SK-N-SH treated with all-trans-retinoic acid at 6 μM for 48 hours (cell line): Measurements from ENCODE around the gene WDR19.

Experiments used
- CSDC2 ChIP-seq: fragments of 250-450 bp; sonication (Bioruptor Pico); IDR thresholded peaks from 2 replicates; pipeline ENCODE4 v1.5.0; 2020; ENCODE audit warnings: mild to moderate bottlenecking, moderate library complexity
- ISL1 ChIP-seq: fragments of 250-450 bp; sonication (Bioruptor Pico); IDR thresholded peaks from 2 replicates; pipeline ENCODE4 v2.1.2; 2022; ENCODE audit warnings: mild to moderate bottlenecking, moderate library complexity
- OSR1 ChIP-seq: fragments of 250-450 bp; sonication (Bioruptor Pico); IDR thresholded peaks from 2 replicates; pipeline ENCODE4 v1.8.0; 2022; ENCODE audit warnings: moderate library complexity, mild to moderate bottlenecking, inconsistent platforms
- PPARA ChIP-seq: fragments of 250-450 bp; sonication (Bioruptor Pico); IDR thresholded peaks from 2 replicates; pipeline ENCODE4 v1.5.0; 2020; ENCODE audit warnings: mild to moderate bottlenecking, borderline replicate concordance
- RARB ChIP-seq: fragments of 250-450 bp; sonication (Bioruptor Pico); IDR thresholded peaks from 2 replicates; pipeline ENCODE4 v1.8.0; 2021; ENCODE audit warnings: mild to moderate bottlenecking, moderate library complexity
- ZC3H10 ChIP-seq: fragments of 250-450 bp; sonication (Bioruptor Pico); IDR thresholded peaks from 2 replicates; pipeline ENCODE4 v1.5.1; 2021; ENCODE audit warnings: mild to moderate bottlenecking, moderate library complexity
- ZFP30 ChIP-seq: fragments of 450-650 bp; formaldehyde crosslinking; IDR thresholded peaks from 2 replicates; pipeline ENCODE4 v1.5.0; 2022; ENCODE audit warnings: mild to moderate bottlenecking, moderate library complexity
- TF ChIP-seq, protein P1 (sequence below): fragments of 250-450 bp; sonication (Bioruptor Pico); IDR thresholded peaks from 2 replicates; pipeline ENCODE4 v1.5.1; 2021; ENCODE audit warnings: mild to moderate bottlenecking, moderate library complexity
- TF ChIP-seq, protein P2 (sequence below): fragments of 250-450 bp; sonication (Bioruptor Pico); IDR thresholded peaks from 2 replicates; pipeline ENCODE4 v1.8.0; 2020; ENCODE audit warnings: mild to moderate bottlenecking, moderate library complexity, borderline replicate concordance
- TF ChIP-seq, protein P3 (sequence below): fragments of 250-450 bp; sonication (Bioruptor Pico); IDR thresholded peaks from 2 replicates; pipeline ENCODE4 v1.5.1; 2020; ENCODE audit warnings: low read depth, mild to moderate bottlenecking, moderate library complexity

DNA sequence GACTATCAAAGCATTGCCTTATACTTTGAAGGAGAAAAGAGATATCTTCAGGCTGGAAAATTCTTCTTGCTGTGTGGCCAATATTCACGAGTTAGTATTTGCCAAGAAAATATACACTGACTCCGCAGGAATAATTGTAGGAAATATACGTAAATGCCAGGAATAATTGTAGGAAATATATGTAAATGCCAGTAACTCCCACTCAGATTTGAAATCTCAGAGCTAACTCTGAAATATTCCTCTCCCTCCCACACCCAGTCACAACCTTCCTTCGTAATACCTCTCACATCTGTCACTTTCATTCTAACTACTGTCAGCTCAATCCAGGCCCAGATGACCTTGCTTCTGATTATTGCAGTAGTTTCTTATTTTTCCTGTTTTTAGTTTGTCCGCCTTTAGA is 73.5 kb downstream of the WDR19 start:
- TF ChIP-seq, protein P1, sequence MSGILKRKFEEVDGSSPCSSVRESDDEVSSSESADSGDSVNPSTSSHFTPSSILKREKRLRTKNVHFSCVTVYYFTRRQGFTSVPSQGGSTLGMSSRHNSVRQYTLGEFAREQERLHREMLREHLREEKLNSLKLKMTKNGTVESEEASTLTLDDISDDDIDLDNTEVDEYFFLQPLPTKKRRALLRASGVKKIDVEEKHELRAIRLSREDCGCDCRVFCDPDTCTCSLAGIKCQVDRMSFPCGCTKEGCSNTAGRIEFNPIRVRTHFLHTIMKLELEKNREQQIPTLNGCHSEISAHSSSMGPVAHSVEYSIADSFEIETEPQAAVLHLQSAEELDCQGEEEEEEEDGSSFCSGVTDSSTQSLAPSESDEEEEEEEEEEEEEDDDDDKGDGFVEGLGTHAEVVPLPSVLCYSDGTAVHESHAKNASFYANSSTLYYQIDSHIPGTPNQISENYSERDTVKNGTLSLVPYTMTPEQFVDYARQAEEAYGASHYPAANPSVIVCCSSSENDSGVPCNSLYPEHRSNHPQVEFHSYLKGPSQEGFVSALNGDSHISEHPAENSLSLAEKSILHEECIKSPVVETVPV (CRISPR knock-in tag): no peak
- TF ChIP-seq, protein P2, sequence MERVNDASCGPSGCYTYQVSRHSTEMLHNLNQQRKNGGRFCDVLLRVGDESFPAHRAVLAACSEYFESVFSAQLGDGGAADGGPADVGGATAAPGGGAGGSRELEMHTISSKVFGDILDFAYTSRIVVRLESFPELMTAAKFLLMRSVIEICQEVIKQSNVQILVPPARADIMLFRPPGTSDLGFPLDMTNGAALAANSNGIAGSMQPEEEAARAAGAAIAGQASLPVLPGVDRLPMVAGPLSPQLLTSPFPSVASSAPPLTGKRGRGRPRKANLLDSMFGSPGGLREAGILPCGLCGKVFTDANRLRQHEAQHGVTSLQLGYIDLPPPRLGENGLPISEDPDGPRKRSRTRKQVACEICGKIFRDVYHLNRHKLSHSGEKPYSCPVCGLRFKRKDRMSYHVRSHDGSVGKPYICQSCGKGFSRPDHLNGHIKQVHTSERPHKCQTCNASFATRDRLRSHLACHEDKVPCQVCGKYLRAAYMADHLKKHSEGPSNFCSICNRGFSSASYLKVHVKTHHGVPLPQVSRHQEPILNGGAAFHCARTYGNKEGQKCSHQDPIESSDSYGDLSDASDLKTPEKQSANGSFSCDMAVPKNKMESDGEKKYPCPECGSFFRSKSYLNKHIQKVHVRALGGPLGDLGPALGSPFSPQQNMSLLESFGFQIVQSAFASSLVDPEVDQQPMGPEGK (CRISPR knock-in tag): no peak
- TF ChIP-seq, protein P3, sequence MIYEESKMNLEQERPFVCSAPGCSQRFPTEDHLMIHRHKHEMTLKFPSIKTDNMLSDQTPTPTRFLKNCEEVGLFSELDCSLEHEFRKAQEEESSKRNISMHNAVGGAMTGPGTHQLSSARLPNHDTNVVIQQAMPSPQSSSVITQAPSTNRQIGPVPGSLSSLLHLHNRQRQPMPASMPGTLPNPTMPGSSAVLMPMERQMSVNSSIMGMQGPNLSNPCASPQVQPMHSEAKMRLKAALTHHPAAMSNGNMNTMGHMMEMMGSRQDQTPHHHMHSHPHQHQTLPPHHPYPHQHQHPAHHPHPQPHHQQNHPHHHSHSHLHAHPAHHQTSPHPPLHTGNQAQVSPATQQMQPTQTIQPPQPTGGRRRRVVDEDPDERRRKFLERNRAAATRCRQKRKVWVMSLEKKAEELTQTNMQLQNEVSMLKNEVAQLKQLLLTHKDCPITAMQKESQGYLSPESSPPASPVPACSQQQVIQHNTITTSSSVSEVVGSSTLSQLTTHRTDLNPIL (CRISPR knock-in tag): no peak
- TF ChIP-seq PPARA (CRISPR knock-in tag) (no peak), ISL1 (CRISPR knock-in tag) (no peak), CSDC2 (CRISPR knock-in tag) (no peak), ZFP30 (CRISPR knock-in tag) (no peak), RARB (CRISPR knock-in tag) (no peak), OSR1 (CRISPR knock-in tag) (no peak), ZC3H10 (CRISPR knock-in tag) (no peak)
